GM12872 (cell line): ENCODE measurements around the gene NUDT22.

ENCODE experiments used
- CTCF ChIP-seq: IDR thresholded peaks from 3 replicates; pipeline ENCODE4 v1.5.1; 2011; ENCODE audit warnings: low read depth, mild to moderate bottlenecking, low read length, moderate library complexity; ENCODE audit not compliant: insufficient read depth

Gene NUDT22

DNA sequence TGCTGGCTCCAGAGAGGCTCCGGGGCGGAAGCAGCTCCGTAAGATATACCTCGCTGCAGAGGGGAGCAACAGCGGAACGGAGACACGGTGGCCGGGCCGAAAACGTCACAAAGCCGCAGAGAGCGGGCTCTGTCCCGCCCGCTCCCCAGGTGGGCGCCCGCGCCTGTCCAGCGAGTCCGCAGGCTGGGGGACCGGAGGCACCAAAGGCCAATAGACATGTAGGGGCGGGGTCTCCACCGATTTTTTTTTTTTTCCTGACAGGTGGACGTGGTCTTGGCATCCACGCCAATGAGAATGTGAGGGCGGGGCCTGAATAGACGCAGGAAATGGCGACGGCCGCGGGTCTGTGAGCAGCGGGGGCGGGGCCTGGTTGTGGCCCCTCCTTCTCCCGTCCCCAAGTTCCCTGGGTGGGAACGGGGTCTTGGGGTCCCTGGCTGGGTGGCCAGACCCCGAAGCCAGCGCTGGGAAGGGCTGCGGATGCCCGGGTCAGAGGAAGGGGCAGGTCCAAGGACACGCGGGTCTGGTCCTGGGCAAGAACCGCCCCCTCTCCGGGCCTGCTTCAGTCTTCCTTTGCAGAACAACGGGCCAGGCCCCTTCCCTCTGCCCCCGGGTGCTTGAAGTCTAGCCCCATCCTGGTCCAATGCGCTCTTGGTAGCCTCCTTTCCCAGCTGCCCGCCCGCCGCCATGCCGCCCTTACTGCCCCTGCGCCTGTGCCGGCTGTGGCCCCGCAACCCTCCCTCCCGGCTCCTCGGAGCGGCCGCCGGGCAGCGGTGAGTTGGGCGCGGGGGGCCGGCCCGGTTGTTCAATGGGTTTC lies 4.3 kb downstream of the NUDT22 start, which contains the start of gene DNAJC4:
DNAJC4 (plus strand) TSS at position 378 of the 814 bp plus-strand sequence; CDS start at position 685, 307 bp downstream.
- TF ChIP-seq CTCF = no peak

DNA sequence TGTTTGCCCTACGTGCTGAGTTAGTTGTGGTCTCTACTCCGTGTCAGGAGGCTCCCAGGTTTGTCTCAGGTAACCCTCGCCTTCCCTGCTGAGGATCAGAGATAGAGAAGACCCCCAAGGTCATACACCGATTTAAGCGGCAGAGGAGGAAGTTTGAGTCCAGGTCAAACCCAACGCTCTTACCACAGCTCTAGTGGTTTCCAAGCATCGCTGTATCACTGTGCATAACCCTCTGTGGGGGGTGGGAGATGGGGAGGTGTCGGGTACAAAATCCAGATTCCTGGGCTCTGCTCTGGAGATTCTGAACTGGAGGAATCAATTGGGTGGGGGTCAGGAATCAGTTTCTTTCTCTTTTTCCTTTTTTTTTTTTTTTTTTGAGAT lies 4.9 kb downstream of the NUDT22 start:
- TF ChIP-seq CTCF = no peak

DNA sequence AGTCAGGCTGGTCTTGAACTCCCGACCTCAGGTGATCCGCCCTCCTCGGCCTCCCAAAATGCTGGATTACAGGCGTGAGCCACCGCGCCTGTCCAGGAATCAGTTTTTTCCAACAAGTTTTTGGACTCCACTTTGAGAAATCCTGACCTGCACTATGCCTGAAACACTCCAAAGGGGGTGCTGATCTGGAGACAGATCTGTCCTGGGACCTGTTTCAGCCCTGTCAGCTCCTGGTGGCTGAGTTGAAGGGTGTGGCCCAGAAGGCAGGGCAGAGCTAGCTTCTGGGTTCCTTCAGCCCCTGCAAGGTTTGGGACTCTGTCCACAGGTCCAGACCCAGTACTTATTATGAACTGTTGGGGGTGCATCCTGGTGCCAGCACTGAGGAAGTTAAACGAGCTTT lies 5.5 kb downstream of the NUDT22 start:
- TF ChIP-seq CTCF = no peak

DNA sequence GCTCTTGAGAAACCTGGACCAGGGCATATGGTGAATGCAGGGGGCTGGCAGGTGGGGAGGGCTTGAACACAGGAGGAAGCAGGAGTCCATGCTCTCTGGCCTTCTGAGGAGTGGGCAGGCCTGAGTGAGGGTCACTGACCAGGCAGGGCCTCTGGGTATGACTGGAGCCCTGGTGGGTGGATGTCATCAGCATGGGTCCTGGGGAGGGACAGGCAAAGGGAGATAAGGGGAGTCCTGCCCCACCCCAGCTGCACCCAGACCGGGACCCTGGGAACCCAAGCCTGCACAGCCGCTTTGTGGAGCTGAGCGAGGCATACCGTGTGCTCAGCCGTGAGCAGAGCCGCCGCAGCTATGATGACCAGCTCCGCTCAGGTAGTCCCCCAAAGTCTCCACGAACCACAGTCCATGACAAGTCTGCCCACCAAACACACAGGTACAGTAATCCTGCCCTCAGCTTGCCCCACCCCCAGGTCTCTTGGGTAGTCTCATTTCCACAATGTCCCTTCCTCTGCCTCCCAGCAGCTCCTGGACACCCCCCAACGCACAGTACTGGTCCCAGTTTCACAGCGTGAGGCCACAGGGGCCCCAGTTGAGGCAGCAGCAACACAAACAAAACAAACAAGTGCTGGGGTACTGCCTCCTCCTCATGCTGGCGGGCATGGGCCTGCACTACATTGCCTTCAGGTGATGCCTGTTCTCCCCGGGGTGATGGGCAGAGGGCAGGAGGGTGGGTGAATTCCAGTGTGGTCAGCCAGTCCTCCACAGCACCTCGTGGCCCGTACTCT lies 6.3 kb downstream of the NUDT22 start:
- TF ChIP-seq CTCF = no peak

- no peak for TF ChIP-seq CTCF
These were observed 6.9 kb downstream of the NUDT22 start for GRCh38 chr11:64232967-64233315.

DNA sequence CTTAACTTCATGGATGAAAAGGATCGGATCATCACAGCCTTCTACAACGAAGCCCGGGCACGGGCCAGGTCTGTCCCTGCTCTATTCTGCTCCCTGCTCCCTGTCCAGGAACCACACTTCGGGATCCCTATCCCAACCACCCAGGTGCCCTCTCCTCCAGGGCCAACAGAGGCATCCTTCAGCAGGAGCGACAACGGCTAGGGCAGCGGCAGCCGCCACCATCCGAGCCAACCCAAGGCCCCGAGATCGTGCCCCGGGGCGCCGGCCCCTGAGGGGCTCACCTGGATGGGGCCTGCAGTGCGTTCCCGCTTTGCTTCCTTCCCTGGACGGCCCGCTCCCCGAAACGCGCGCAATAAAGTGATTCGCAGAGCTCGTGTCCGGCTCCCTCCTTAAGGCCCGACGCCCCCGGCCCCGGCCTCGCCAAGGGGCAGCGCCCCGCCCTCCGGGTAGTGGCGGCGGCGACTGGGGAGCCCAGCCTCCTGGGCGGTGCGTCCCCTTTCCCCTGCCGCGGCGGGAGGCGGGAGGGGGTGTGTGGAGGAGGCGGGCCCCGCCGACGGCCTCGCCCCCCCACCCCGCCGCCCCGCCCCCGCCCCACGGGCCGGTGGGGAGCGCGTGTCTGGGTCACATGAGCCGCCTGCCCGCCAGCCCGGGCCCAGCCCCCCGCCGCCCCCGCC lies 8.0 kb downstream of the NUDT22 start, which contains the start of gene VEGFB:
VEGFB (plus strand) TSS at position 672 of the 674 bp plus-strand sequence. CDS start 250 bp downstream, outside the sequence.
- no peak for TF ChIP-seq CTCF

- no peak for TF ChIP-seq CTCF
These were observed 8.7 kb downstream of the NUDT22 start for GRCh38 chr11:64234647-64235379.
